GM12864 (cell line): ENCODE data around the gene FERMT2.

Source experiments
- DNase-seq: peaks from one replicate; pipeline ENCODE4 v3.0.0-alpha.2; 2011; ENCODE audit warnings: low read depth
- H3K4me3 ChIP-seq: 2 replicates; pipeline ENCODE4 v1.5.1; 2011; ENCODE audit warnings: mild to moderate bottlenecking, low read depth, low read length, control low read depth
- CTCF ChIP-seq: IDR thresholded peaks from 2 replicates; pipeline ENCODE4 v1.5.1; 2011; ENCODE audit warnings: low read depth, mild to moderate bottlenecking, moderate library complexity, low read length, control low read depth, inconsistent platforms; ENCODE audit errors: missing control alignments

FERMT2 gene

GRCh38 chr14:52907949-52908348 is 42.9 kb downstream of the FERMT2 start:
- DNase-seq: no peak
- H3K4me3 ChIP-seq: no peak overlapping the region
- TF ChIP-seq CTCF: no peak

- no peak overlapping the region for H3K4me3 ChIP-seq
- no peak for TF ChIP-seq CTCF
- no peak for DNase-seq
Observed at GRCh38 chr14:52906141-52906601, 44.7 kb downstream of the FERMT2 start.

- H3K4me3 ChIP-seq: no peak overlapping the region
- no peak for TF ChIP-seq CTCF
- DNase-seq: no peak
Observed at GRCh38 chr14:52902971-52903619, 47.8 kb downstream of the FERMT2 start.

GRCh38 chr14:52901357-52901980 is 49.4 kb downstream of the FERMT2 start:
- no peak for TF ChIP-seq CTCF
- DNase-seq: no peak
- no peak overlapping the region for H3K4me3 ChIP-seq

- no peak overlapping the region for H3K4me3 ChIP-seq
- no peak for DNase-seq
- TF ChIP-seq CTCF: no peak
Observed at GRCh38 chr14:52900731-52901130, 50.1 kb downstream of the FERMT2 start.

- TF ChIP-seq CTCF: no peak
- no peak overlapping the region for H3K4me3 ChIP-seq
- no peak for DNase-seq
Observed at GRCh38 chr14:52898496-52898895, 52.4 kb downstream of the FERMT2 start.

GRCh38 chr14:52895000-52895399 is 55.9 kb downstream of the FERMT2 start:
- H3K4me3 ChIP-seq: no peak overlapping the region
- no peak for TF ChIP-seq CTCF
- no peak for DNase-seq
